CD4-positive, alpha-beta T cell treated with Interferon alpha-2 for 1 hour (primary cell): ENCODE data around the gene SUCO.
A peak's percentile ranks its signal among the peaks of the same experiment; 100 is the strongest.

Experiments used
- DNase-seq, 2 donors: peaks; one replicate each; pipeline ENCODE4 v3.0.0-alpha.2; 2020 to 2022

The SUCO gene

GRCh38 chr1:172517545-172517944 is 15.4 kb upstream of the SUCO start:
- no peak for DNase-seq

DNA sequence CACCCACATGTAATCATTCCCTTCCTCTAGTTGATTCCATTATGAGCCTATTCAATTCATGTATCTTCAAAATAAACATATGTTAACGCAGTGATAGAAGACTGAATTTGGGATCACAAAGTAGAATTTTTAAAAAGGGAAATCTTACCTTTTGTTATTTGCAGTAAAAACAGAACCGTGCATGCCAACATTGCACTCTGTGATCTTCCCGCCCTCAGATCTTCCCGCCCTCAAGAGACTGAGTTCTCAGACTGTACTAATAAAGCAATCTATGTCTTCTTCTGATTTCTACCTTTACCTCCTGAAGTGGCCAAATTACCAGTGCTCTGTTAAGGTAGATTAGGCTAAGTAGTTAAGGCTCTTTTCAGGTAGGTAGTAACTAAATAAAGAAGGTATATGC is 3.6 kb upstream of the SUCO start:
- DNase-seq, result no peak

- no peak for DNase-seq
Observed at GRCh38 chr1:172530000-172530399, 3.0 kb upstream of the SUCO start.

GRCh38 chr1:172531412-172532182 is 1.4 kb upstream of the SUCO start:
- peak in 1 of 2 donors; percentile 14 for DNase-seq

- DNase-seq, result peak; percentile 96 to 98
Observed at GRCh38 chr1:172532183-172532699, 709 bp upstream of the SUCO start.

- peak in 1 of 2 donors; percentile 46 for DNase-seq
Observed at GRCh38 chr1:172533513-172534151, 682 bp downstream of the SUCO start.

GRCh38 chr1:172536256-172536655 is 3.3 kb downstream of the SUCO start:
- no peak for DNase-seq

DNA sequence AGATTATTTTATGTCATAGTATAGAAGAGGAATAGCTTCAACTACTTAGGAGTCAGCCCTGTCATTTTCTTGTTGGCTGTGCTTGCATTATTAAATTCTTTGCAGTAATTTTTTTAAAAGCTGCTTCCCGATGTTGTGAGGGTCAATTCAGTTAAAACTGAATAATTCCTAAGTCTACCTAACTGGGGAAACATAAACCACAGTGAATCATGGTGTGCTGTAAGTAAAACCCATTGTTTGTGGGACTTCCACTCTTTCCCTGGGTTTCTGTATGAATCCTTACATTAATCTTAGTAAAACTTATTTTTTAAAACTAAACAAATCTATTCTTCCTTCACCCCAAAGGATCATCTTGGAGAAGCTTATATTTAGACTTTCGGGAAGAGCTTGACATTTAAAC is 4.4 kb downstream of the SUCO start:
- DNase-seq, result no peak

DNA sequence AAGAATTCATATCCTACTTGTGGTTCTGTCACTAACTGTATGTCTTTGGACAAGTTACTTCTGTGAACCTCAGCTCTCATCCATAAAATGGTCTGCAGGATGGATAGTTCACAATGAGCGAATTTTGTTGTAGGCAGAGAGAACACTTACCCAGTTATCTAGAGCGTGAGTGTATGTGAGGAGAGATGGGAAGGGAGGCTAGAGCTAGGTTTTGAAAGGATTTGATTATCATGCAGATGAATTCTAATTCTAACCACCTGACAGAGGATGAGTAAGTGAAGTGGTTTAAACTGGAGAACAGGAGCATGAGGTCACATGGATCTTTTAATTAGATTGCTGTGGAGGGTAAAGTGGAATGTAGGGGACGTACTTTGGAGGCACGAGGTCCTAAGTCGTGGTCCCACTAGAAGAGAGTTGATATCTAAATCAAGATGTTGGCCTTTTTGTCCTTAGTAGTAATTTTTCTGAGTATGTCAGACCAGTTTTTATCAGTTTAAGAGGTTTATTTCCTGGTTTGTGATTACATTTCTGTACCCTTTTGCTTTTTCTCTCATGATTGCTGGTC is 5.0 kb downstream of the SUCO start:
- DNase-seq, result no peak

DNA sequence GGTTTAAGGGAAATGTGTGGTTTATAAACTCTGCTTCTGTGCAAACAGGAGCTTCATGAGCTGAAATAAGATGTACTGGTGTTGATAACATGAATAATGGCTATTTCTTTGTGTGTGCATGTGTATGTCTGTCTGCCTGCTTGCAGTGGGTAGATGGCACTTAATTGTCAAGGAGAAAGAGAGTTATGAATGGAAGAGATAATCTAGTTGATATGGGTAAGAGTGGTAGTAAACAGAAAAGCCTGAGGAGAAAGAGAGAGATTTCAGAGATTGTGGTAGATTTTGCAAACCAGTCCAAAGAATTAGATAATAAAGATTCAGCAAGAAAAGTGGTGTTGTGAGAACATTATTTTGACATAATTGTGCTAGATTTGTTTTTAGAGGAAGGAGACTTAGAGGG is 7.7 kb downstream of the SUCO start:
- no peak for DNase-seq

DNA sequence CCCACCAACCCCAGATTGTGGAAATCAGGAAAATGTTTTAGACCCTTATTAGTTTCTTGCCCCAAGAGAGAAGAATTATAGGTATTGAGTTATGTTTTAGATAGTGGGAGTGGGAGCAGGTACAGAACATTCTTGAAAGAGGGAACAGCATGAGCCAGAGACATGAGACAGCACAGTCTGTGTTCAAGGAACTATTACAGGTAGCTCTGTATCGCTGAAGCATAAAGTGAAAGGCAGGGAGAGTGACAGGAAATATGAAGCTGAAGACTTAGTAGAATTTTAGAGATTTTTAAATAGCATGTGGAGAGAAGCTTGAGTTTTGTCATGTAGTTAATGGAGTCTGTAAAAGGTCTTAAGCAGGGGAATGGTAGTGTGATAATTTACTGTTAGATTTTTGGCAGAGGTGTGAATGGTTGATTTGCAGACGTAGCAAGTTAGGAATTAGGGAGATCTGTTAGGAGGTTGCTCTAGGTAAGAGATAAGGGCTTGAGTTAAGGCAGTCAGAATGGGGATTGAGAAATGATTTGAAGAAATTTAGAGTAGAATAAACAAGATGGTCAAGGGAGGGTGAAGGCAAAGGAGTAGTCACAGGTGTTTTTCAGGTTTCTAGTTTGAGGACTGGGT is 11.6 kb downstream of the SUCO start:
- no peak for DNase-seq

GRCh38 chr1:172545396-172546004 is 12.6 kb downstream of the SUCO start:
- DNase-seq, result no peak

DNA sequence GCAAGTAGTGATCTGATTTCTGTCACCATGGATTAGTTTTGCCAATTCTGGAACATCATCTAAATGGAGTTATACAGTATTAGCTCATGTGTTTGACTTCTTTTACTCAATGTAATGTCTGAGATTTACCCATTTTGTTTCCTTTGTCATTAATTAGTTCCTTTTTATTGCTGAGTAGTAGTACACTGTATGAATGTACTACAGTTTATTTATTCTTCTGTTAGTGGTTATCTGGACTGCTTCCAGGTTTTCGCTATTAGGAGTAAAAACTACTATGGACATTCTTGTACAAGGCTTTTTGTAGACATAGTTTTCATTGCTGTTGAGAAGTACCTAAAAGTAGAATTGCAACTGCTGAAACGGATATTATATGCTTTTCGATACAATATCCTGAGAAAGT is 14.1 kb downstream of the SUCO start:
- no peak for DNase-seq

DNA sequence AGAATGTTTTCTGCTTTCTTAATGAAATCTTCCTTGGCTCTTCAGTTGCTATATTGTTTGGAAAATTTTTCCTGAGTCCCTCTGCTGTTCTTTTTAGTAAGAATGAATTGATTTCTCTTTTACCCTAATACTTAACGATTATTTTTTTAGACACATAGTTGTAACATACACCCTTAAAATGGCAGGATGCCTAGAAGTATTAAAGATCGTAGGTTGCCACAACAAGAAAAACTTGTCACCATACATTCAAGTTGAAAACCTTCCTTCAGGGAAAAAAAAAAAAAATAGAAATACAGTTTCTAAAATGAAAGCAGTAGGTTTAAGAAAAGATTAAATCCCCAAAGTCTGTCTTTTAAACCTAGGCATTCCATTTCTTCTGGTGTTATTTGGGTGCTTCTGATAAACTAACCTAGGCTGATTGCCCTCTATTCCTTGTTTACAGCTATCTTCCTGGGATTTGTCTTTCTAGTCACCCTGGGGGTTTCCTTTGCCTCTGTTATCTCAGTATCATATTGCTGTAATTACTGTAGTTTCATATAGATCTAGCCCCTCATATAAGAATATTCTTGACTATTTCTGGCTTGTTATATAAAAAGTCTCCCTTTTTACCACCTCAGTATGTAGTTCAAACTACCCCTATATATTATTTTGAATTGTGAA is 16.8 kb downstream of the SUCO start:
- no peak for DNase-seq

- DNase-seq, result no peak
Observed at GRCh38 chr1:172551279-172551678, 18.3 kb downstream of the SUCO start.

GRCh38 chr1:172554915-172555314 is 22.0 kb downstream of the SUCO start:
- no peak for DNase-seq

GRCh38 chr1:172556461-172556860 is 23.5 kb downstream of the SUCO start:
- no peak for DNase-seq

DNA sequence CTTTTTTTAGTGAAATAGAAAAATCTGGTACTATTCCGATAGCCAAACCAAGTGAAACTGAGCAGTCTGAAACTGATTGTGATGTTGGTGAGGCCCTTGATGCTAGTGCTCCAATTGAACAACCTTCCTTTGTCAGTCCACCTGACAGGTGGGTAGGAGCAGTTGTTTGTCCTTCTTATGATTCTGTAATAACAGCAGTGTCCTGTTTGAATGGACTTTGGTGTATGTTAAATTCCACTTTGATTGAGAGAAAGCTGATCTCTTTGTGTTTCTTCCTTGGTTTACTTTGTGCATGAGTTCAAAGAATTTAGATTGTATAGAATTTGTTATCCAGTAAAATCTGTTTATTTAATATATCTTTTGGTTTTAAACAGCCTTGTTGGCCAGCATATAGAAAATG is 24.3 kb downstream of the SUCO start:
- no peak for DNase-seq

DNA sequence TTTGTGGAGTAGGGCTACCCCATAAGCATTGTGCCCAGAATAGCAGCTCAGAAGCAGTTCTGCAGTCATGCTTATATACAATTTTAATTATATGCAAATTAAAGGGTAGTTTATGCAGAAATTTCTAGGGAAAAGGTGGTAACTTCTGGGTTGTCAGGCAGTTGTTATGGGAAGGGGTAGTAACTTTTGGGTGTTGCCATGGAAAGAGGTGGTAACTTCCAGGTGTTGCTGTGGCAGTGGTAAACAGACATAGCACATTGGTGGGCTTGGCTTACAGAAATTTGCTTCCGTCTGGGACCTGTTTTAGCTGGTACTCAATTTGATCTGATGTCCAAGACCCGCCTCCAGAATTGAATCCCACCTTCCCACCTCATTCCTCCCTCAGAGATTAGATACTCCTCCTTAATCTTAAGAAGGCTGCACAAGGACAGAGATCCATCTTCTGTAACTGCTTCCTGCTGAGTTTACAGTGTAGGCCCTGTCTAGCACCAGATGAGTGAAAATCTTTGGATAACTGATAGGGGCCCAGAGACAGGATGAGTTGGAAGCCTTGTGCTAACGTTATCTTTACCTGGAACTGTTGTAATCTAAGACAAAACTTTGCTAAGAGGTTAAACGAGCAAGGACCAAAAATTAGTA is 26.7 kb downstream of the SUCO start:
- no peak for DNase-seq

GRCh38 chr1:172561252-172561651 is 28.3 kb downstream of the SUCO start:
- no peak for DNase-seq

DNA sequence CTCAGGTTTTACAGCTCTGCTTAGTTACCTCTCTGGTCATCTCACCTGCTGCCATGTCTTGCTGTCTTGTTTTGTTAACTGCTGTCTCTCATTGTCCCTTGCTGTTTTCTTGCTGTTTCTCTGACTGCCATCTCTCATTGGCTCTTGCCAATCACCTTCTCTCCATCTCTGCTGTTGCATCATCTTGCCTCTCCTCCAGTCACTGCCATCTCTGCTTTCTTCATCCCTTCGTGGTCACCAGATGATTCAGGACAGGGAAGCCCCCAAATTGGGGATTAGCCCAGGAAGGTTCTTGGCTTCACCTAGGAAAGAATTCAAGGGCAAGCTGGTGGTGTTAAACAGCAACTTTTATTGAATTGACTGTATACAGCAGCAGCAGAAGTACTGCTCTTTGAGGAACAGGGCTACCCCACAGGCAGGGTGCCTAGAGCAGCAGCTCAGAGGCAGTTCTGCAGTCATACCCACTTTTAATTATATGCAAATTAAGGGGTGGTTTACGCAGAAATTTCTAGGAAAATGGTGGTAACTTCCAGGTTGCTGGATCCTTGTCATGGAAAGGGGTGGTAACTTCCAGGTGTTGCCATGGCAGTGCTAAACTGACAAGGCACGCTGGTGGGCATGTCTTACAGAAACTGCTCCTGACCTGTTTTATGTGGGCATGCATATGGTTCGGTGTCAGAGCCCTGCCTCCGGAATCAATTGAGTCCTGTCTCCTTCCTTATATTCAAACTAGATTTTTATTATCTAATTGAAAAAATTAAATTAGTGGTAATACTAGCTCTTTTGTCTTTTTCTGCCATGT is 33.4 kb downstream of the SUCO start:
- no peak for DNase-seq
